Activated T-helper 2 cell treated with anti-CD3 and anti-CD28 coated beads, Interferon-gamma antibody, Interleukin-2, Interleukin-4, amounts not matched to agents 10 μg/mL and 5 μg/mL and 100 μg/mL, durations not matched to agents 14 hours and 24 hours and 36 hours (primary cell): Measurements from ENCODE around the gene ELFN2. TPM values are rescaled to one million over a fixed set of nuclear protein-coding genes. Genes with fewer than 3 reads are reported as not detected.
"Not testable (repeated sequence)": the region's sequence is repeated elsewhere in the genome, so short reads cannot be mapped to it uniquely, and the experiment has no call there.

Experiments used
- DNase-seq: peaks from one replicate; pipeline ENCODE4 v3.0.0; 2021; ENCODE audit warnings: low spot score
- H3K27ac Mint-ChIP-seq: one replicate; pipeline ENCODE4 v1.8.0; 2021; ENCODE audit warnings: mixed read lengths
- H3K27me3 Mint-ChIP-seq: one replicate; pipeline ENCODE4 v1.8.0; 2021; ENCODE audit warnings: low read depth, mixed read lengths
- H3K36me3 Mint-ChIP-seq: one replicate; pipeline ENCODE4 v1.8.0; 2021; ENCODE audit warnings: low read depth, mixed read lengths
- H3K4me1 Mint-ChIP-seq: one replicate; pipeline ENCODE4 v1.8.0; 2021; ENCODE audit warnings: low read depth, mixed read lengths
- H3K4me3 Mint-ChIP-seq: one replicate; pipeline ENCODE4 v1.8.0; 2021; ENCODE audit warnings: low read depth, mild to moderate bottlenecking, moderate library complexity, mixed read lengths
- H3K9me3 Mint-ChIP-seq: one replicate; pipeline ENCODE4 v1.8.0; 2021; ENCODE audit warnings: mixed read lengths
- intact Hi-C: fragments of 100-400 bp; cut with micrococcal nuclease; formaldehyde crosslinking; loops from one replicate; pipeline ENCODE4 v1.15.1; 2023
- total RNA-seq: library from RNA; stranded (reverse); gene quantifications from 2 replicates; pipeline ENCODE4 v1.2.3, GENCODE V29; 2022

Gene ELFN2
- total RNA-seq, 1 donor from 2014 or later = 0.11 TPM

GRCh38 chr22:37411655-37412054, 15.6 kb downstream of the ELFN2 start:
- Mint-ChIP-seq H3K4me3 (no peak overlapping the region), H3K36me3 (no peaks in the 10 kb centered on the region), H3K4me1 (peaks cover 17% of the 10 kb centered on the region), H3K27me3 (peaks cover 21% of the 10 kb centered on the region), H3K9me3 (no peaks in the 10 kb centered on the region), H3K27ac (no peak overlapping the region)
- intact Hi-C loops = no loop called here
- no peak for DNase-seq

GRCh38 chr22:37410174-37411055, 16.9 kb downstream of the ELFN2 start:
- no peaks in the 10 kb centered on the region for H3K36me3 Mint-ChIP-seq
- peaks cover 12% of the 10 kb centered on the region for H3K27me3 Mint-ChIP-seq
- H3K4me3 Mint-ChIP-seq = no peak overlapping the region
- peaks cover 9% of the 10 kb centered on the region for H3K4me1 Mint-ChIP-seq
- intact Hi-C loops = no loop called here
- no peak overlapping the region for H3K27ac Mint-ChIP-seq
- DNase-seq = no peak
- H3K9me3 Mint-ChIP-seq = no peaks in the 10 kb centered on the region

- intact Hi-C loops = no loop called here
- H3K4me3 Mint-ChIP-seq = no peak overlapping the region
- DNase-seq = no peak
These were observed 17.7 kb downstream of the ELFN2 start for GRCh38 chr22:37409459-37410050.

DNA sequence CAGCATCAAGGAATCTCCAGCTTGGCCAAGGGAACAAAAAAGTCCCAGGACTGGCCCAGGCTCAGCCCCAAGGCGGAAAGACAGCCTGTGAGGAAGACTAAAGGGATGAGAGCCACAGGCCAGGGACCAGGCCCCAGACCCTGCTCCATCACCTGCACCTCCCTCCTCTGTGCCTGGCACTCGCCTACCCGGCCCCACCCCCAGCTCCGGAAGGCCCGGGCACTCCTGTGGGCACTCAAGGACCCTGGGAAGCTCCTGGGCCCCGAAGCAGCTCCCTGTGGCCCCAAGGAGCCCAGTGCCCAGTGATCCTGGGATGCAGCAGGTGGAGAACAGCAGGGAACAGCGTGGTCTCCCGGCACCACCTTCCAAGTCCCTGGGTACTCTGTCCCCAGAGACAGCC, 18.2 kb downstream of the ELFN2 start:
- DNase-seq = no peak
- H3K9me3 Mint-ChIP-seq = no peaks in the 10 kb centered on the region
- no peaks in the 10 kb centered on the region for H3K36me3 Mint-ChIP-seq

More at GRCh38 chr22:37409459-37410050, 17.7 kb downstream of the ELFN2 start:
- Mint-ChIP-seq H3K27ac (no peak overlapping the region), H3K9me3 (no peaks in the 10 kb centered on the region), H3K36me3 (no peaks in the 10 kb centered on the region), H3K27me3 (peaks cover 6% of the 10 kb centered on the region), H3K4me1 (peaks cover 9% of the 10 kb centered on the region)

DNA sequence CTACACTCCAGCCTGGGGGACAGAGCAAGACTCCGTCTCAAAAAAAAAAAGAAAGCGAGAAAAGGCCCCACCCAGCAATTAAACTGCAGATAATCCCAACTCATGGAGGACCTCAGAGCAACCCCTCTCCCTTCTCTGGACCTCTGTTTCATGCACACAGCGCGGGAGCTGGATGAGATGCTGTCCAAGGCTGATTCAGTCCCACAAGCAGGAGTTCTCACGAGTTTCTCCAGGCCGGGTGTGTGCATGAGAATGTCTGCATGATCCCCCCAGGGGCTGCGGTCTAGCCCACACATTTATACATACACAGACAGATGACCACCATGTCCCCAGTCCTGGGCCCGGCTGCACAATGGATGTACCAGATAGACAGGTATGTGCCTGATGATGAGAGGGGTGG, 19.4 kb downstream of the ELFN2 start:
- Mint-ChIP-seq H3K27me3 (no peaks in the 10 kb centered on the region), H3K27ac (no peak overlapping the region), H3K4me3 (no peak overlapping the region), H3K4me1 (peaks cover 7% of the 10 kb centered on the region), H3K36me3 (no peaks in the 10 kb centered on the region), H3K9me3 (no peaks in the 10 kb centered on the region)
- intact Hi-C loops = no loop called here
- DNase-seq = no peak

More for the DNA sequence above, 18.2 kb downstream of the ELFN2 start:
- intact Hi-C loops = no loop called here
- Mint-ChIP-seq H3K27me3 (peaks cover 3% of the 10 kb centered on the region), H3K27ac (no peak overlapping the region), H3K4me3 (no peak overlapping the region), H3K4me1 (peaks cover 9% of the 10 kb centered on the region)

DNA sequence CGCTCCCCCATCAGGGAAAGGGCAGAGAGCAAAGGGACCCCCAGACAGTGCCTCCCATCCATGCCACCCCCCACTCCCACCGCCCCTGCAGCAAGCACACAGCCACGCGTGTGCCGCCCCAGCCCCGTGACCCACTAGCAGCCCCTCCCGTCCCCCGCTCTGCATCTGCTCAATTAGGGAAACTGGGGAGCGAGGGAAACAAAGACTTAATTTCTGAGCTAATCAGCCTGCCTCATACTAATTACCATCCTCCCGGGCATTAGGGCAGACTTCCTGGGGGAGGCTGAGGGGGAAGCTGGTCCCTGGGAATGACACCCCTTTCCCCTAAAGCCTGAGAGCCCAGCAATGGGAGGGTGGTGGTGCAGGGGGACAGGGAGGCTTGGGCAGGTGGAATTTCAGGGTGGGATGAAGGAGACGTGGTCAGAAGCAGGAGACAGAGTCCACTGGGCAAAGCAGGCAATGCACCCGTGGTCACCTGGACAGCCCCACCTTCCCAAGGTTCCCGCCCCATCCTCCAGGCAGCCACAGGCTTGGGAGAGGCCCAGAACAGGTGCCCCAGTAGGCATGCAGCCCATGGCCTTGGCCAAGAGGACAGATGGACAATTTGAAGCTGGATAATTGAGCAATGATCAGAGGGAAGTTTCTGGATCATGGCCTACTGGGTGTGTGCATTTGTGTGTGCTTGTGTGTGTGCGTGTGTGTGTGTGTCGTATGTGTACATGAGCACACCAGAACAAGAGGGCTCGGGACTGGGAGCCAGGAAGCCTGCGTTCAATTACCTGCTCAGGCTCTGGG, 20.6 kb downstream of the ELFN2 start:
- peaks cover 6% of the 10 kb centered on the region for H3K4me1 Mint-ChIP-seq
- H3K36me3 Mint-ChIP-seq = no peaks in the 10 kb centered on the region
- intact Hi-C loops = no loop called here
- H3K27ac Mint-ChIP-seq = no peak overlapping the region
- H3K4me3 Mint-ChIP-seq = no peak overlapping the region
- no peaks in the 10 kb centered on the region for H3K27me3 Mint-ChIP-seq
- DNase-seq = no peak
- no peaks in the 10 kb centered on the region for H3K9me3 Mint-ChIP-seq

DNA sequence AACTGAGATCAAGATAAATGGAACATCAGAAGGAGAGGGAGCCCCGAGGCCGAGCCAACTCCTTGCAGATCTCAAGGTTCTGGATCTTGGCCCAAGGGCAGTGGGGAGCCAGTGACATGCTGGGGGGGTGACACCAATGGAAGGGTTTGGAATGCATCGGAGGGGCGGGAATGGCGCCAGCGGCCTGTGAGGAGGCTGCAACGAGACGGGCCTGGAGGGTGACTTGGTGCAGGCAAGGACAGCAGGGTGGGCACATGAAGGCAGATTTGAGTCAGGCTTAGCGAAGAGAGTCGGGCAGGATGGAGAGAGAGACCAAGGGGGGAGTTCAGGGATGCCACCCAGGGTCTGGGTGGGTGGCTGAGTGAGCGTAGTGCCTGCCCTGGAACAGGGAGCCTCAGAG, 23.2 kb downstream of the ELFN2 start:
- Mint-ChIP-seq H3K9me3 (no peaks in the 10 kb centered on the region), H3K27me3 (no peaks in the 10 kb centered on the region), H3K4me1 (no peaks in the 10 kb centered on the region), H3K27ac (no peak overlapping the region), H3K36me3 (no peaks in the 10 kb centered on the region), H3K4me3 (no peak overlapping the region)
- intact Hi-C loops = no loop called here
- no peak for DNase-seq

GRCh38 chr22:37403267-37403960, 23.9 kb downstream of the ELFN2 start:
- no peaks in the 10 kb centered on the region for H3K27me3 Mint-ChIP-seq
- DNase-seq = no peak
- H3K36me3 Mint-ChIP-seq = no peaks in the 10 kb centered on the region
- intact Hi-C loops = no loop called here
- no peak overlapping the region for H3K4me3 Mint-ChIP-seq
- H3K4me1 Mint-ChIP-seq = no peaks in the 10 kb centered on the region
- H3K27ac Mint-ChIP-seq = no peak overlapping the region
- H3K9me3 Mint-ChIP-seq = no peaks in the 10 kb centered on the region

DNA sequence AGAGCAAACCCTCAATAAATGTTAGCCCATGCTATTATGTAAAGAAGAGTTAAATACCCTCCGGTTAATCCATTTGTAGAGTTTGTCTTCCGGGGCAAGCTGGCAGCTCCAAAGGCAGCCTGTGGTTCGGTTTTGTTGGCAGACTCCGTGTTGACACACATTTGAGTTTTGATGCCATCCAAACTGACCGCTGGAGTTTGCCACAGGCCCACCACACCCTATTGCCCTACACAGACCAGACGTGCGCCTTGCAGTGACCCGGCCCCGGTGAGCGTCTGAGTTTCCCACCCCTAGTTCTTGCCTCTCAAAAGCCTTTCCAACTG, 25.1 kb downstream of the ELFN2 start:
- Mint-ChIP-seq H3K27me3 (no peaks in the 10 kb centered on the region), H3K4me1 (no peaks in the 10 kb centered on the region), H3K36me3 (no peaks in the 10 kb centered on the region), H3K4me3 (no peak overlapping the region), H3K27ac (no peak overlapping the region), H3K9me3 (no peaks in the 10 kb centered on the region)
- no peak for DNase-seq
- intact Hi-C loops = no loop called here

- Mint-ChIP-seq H3K27me3 (no peaks in the 10 kb centered on the region), H3K27ac (no peak overlapping the region), H3K36me3 (no peaks in the 10 kb centered on the region), H3K9me3 (no peaks in the 10 kb centered on the region), H3K4me1 (no peaks in the 10 kb centered on the region), H3K4me3 (no peak overlapping the region)
- DNase-seq = no peak
- intact Hi-C loops = no loop called here
These were observed 25.7 kb downstream of the ELFN2 start for GRCh38 chr22:37401401-37402183.

GRCh38 chr22:37400719-37401118, 26.6 kb downstream of the ELFN2 start:
- Mint-ChIP-seq H3K36me3 (no peaks in the 10 kb centered on the region), H3K27ac (no peak overlapping the region), H3K4me3 (no peak overlapping the region), H3K9me3 (no peaks in the 10 kb centered on the region), H3K4me1 (no peaks in the 10 kb centered on the region), H3K27me3 (no peaks in the 10 kb centered on the region)
- no peak for DNase-seq
- intact Hi-C loops = no loop called here

DNA sequence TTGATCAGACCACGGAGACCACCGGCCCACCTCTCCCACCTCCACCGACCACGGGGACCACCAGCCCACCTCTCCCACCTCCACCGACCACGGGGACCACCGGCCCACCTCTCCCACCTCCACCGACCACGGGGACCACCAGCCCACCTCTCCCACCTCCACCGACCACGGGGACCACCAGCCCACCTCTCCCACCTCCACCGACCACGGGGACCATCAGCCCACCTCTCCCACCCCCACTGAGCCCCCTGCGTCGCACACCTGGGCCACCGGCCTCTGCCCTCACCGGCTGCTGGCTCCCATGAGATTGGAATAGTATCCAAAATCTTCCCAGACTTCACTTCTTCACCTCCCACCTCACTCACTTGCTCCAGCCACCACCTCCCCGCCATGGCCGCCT, 27.8 kb downstream of the ELFN2 start:
- DNase-seq, H3K9me3 Mint-ChIP-seq, H3K36me3 Mint-ChIP-seq, H3K27ac Mint-ChIP-seq, H3K27me3 Mint-ChIP-seq, H3K4me1 Mint-ChIP-seq, H3K4me3 Mint-ChIP-seq, intact Hi-C loops: not testable (repeated sequence)
